Activated T-helper 1 cell treated with Interleukin-2 at 50 U/mL for 16 hours (primary cell): Measurements from ENCODE around the gene LRIG2.
"Not testable (repeated sequence)": the region's sequence is repeated elsewhere in the genome, so short reads cannot be mapped to it uniquely, and the experiment has no call there.

ENCODE experiments used
- DNase-seq: peaks from one replicate; pipeline ENCODE4 v3.0.0-alpha.2; 2020; ENCODE audit warnings: low read depth

Gene LRIG2

GRCh38 chr1:113128116-113128515 lies 55.1 kb downstream of the LRIG2 start:
- no peak for DNase-seq

- no peak for DNase-seq
Observed at GRCh38 chr1:113129529-113130185, 56.7 kb downstream of the LRIG2 start.

GRCh38 chr1:113133038-113133437 lies 60.0 kb downstream of the LRIG2 start:
- no peak for DNase-seq

GRCh38 chr1:113133759-113134158 lies 60.8 kb downstream of the LRIG2 start:
- no peak for DNase-seq

- no peak for DNase-seq
Observed at GRCh38 chr1:113135460-113135859, 62.5 kb downstream of the LRIG2 start.

- DNase-seq = no peak
Observed at GRCh38 chr1:113136476-113136875, 63.5 kb downstream of the LRIG2 start.

- no peak for DNase-seq
Observed at GRCh38 chr1:113137563-113137962, 64.6 kb downstream of the LRIG2 start.

- no peak for DNase-seq
Observed at GRCh38 chr1:113138778-113139177, 65.8 kb downstream of the LRIG2 start.

- no peak for DNase-seq
Observed at GRCh38 chr1:113140176-113140575, 67.2 kb downstream of the LRIG2 start.

GRCh38 chr1:113140588-113141446 lies 67.8 kb downstream of the LRIG2 start:
- DNase-seq = peak; percentile 24

GRCh38 chr1:113141650-113142473 lies 68.9 kb downstream of the LRIG2 start:
- no peak for DNase-seq

GRCh38 chr1:113142791-113143190 lies 69.8 kb downstream of the LRIG2 start:
- DNase-seq = no peak

GRCh38 chr1:113146242-113147072 lies 73.5 kb downstream of the LRIG2 start:
- no peak for DNase-seq

GRCh38 chr1:113147073-113147625 lies 74.2 kb downstream of the LRIG2 start:
- DNase-seq = no peak

GRCh38 chr1:113147826-113148225 lies 74.8 kb downstream of the LRIG2 start:
- DNase-seq = no peak

- not testable (repeated sequence) for DNase-seq
Observed at GRCh38 chr1:113150494-113150893, 77.5 kb downstream of the LRIG2 start.

GRCh38 chr1:113153116-113153803 lies 80.3 kb downstream of the LRIG2 start:
- no peak for DNase-seq

GRCh38 chr1:113156368-113156767 lies 83.4 kb downstream of the LRIG2 start:
- no peak for DNase-seq

GRCh38 chr1:113158743-113159142 lies 85.7 kb downstream of the LRIG2 start:
- not testable (repeated sequence) for DNase-seq

- no peak for DNase-seq
Observed at GRCh38 chr1:113166473-113166872, 93.5 kb downstream of the LRIG2 start.

- no peak for DNase-seq
Observed at GRCh38 chr1:113168946-113169345, 95.9 kb downstream of the LRIG2 start.
